ENCODE data around the gene CATSPER3.

CATSPER3 gene

DNA sequence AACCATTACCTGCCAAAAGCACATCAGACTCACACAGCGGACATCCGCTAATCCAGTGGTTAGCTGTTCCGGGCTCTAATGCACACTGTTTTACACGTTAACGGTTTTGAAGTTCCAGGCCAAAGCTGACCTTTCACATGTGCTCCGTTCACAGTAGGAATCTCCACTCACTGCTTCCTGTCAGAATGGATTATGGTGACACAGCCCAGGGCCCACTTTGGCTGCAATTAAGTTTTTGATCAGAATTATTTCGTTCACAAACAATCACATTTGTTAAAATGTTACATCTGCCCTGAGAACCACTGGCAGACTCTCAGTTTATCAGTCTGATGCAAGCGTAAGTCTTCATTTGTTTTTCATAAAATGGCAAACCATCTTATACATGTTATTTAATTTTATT is 30.2 kb upstream of the CATSPER3 start:
- no peak overlapping the region for H3K9ac ChIP-seq (ENCODE audit: low read depth, low read length, poor library complexity, severe bottlenecking)
- H3K9me2 ChIP-seq (replicated peaks; ENCODE audit: low read depth, low read length): no peaks in the 10 kb centered on the region
- no peaks in the 10 kb centered on the region for H4K20me1 ChIP-seq (ENCODE audit: insufficient read depth, low read length, poor library complexity, severe bottlenecking)
- no peaks in the 10 kb centered on the region for H3F3A ChIP-seq (ENCODE audit: low read depth)
- no peak overlapping the region for H3K4me2 ChIP-seq (ENCODE audit: low read depth, low read length, poor library complexity, severe bottlenecking)
- TF ChIP-seq, protein P1, sequence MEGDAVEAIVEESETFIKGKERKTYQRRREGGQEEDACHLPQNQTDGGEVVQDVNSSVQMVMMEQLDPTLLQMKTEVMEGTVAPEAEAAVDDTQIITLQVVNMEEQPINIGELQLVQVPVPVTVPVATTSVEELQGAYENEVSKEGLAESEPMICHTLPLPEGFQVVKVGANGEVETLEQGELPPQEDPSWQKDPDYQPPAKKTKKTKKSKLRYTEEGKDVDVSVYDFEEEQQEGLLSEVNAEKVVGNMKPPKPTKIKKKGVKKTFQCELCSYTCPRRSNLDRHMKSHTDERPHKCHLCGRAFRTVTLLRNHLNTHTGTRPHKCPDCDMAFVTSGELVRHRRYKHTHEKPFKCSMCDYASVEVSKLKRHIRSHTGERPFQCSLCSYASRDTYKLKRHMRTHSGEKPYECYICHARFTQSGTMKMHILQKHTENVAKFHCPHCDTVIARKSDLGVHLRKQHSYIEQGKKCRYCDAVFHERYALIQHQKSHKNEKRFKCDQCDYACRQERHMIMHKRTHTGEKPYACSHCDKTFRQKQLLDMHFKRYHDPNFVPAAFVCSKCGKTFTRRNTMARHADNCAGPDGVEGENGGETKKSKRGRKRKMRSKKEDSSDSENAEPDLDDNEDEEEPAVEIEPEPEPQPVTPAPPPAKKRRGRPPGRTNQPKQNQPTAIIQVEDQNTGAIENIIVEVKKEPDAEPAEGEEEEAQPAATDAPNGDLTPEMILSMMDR (conservative IDR thresholded peaks at IDR 0.05; ENCODE audit: low read length): no peak
- no peak for TF ChIP-seq EZH2phosphoT487 (IDR thresholded peaks at IDR 0.05; ENCODE audit: borderline replicate concordance)
- no peak overlapping the region for H3K4me3 ChIP-seq (ENCODE audit: low read length, poor library complexity, severe bottlenecking)
- no peaks in the 10 kb centered on the region for H3K4me1 ChIP-seq (ENCODE audit: insufficient read depth, low read length, poor library complexity, severe bottlenecking)
- H3K36me3 ChIP-seq (ENCODE audit: insufficient read depth, low read length): no peaks in the 10 kb centered on the region
- H3K27me3 ChIP-seq (ENCODE audit: insufficient read depth, low read length, poor library complexity, severe bottlenecking): no peaks in the 10 kb centered on the region
- no peak overlapping the region for H2AFZ ChIP-seq (ENCODE audit: low read length)
- no peaks in the 10 kb centered on the region for H3K9me3 ChIP-seq (ENCODE audit: insufficient read depth, low read depth, low read length)
- H3K79me2 ChIP-seq (ENCODE audit: insufficient read depth, low read length): no peaks in the 10 kb centered on the region

DNA sequence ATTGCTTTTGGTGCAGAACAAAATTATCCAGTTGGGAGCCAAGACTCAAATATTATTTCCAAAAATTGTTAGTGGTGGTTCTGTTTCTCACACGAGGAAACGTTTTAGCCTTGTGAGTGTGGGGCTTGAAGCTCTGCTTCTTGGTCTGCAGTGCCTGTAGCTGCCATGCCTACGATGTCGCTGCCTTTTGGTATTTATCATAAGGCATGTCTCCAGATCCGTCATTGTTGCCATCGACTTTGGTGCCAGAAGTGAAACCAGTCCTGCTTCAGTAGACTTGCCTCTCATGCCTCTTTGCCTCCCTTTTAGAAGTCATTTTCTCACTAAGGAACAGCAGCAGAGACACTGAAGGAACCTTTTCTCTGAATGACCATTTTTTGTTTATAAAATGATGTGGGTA is 29.7 kb upstream of the CATSPER3 start:
- Histone ChIP-seq H3K9ac (ENCODE audit: low read depth, low read length, poor library complexity, severe bottlenecking) (no peak overlapping the region), H3K4me3 (ENCODE audit: low read length, poor library complexity, severe bottlenecking) (no peak overlapping the region), H3K79me2 (ENCODE audit: insufficient read depth, low read length) (no peaks in the 10 kb centered on the region), H3K4me2 (ENCODE audit: low read depth, low read length, poor library complexity, severe bottlenecking) (no peak overlapping the region), H2AFZ (ENCODE audit: low read length) (no peak overlapping the region), H3K9me3 (ENCODE audit: insufficient read depth, low read depth, low read length) (no peaks in the 10 kb centered on the region), H3F3A (ENCODE audit: low read depth) (no peaks in the 10 kb centered on the region), H4K20me1 (ENCODE audit: insufficient read depth, low read length, poor library complexity, severe bottlenecking) (no peaks in the 10 kb centered on the region), H3K36me3 (ENCODE audit: insufficient read depth, low read length) (no peaks in the 10 kb centered on the region), H3K9me2 (replicated peaks; ENCODE audit: low read depth, low read length) (no peaks in the 10 kb centered on the region), H3K27me3 (ENCODE audit: insufficient read depth, low read length, poor library complexity, severe bottlenecking) (no peaks in the 10 kb centered on the region), H3K4me1 (ENCODE audit: insufficient read depth, low read length, poor library complexity, severe bottlenecking) (no peaks in the 10 kb centered on the region)
- no peak for TF ChIP-seq EZH2phosphoT487 (IDR thresholded peaks at IDR 0.05; ENCODE audit: borderline replicate concordance)
- TF ChIP-seq, protein P1 (conservative IDR thresholded peaks at IDR 0.05; ENCODE audit: low read length): no peak

DNA sequence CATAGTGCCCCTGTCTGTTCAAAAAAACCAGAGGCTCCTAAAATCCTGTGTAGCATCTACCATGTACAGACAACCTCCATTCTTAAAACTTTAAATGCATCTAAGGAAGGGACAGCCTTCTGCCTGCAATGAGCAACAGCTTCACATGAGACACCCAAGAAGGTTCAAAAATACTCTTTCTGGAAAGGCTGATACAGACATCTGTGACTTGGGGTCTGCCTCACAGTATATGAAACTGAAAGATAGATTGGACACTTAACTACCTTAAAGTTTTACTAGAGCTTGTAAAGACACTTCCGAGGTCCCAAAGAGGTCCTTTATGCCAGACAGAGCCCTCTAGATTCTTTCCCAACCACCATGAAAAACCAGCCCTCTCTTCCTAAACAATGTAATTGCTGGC is 28.2 kb upstream of the CATSPER3 start:
- Histone ChIP-seq H2AFZ (ENCODE audit: low read length) (no peak overlapping the region), H3K4me2 (ENCODE audit: low read depth, low read length, poor library complexity, severe bottlenecking) (no peak overlapping the region), H3F3A (ENCODE audit: low read depth) (no peaks in the 10 kb centered on the region), H3K9ac (ENCODE audit: low read depth, low read length, poor library complexity, severe bottlenecking) (no peak overlapping the region), H4K20me1 (ENCODE audit: insufficient read depth, low read length, poor library complexity, severe bottlenecking) (no peaks in the 10 kb centered on the region), H3K9me2 (replicated peaks; ENCODE audit: low read depth, low read length) (no peaks in the 10 kb centered on the region), H3K36me3 (ENCODE audit: insufficient read depth, low read length) (no peaks in the 10 kb centered on the region), H3K4me3 (ENCODE audit: low read length, poor library complexity, severe bottlenecking) (no peak overlapping the region), H3K9me3 (ENCODE audit: insufficient read depth, low read depth, low read length) (no peaks in the 10 kb centered on the region), H3K27me3 (ENCODE audit: insufficient read depth, low read length, poor library complexity, severe bottlenecking) (no peaks in the 10 kb centered on the region), H3K4me1 (ENCODE audit: insufficient read depth, low read length, poor library complexity, severe bottlenecking) (no peaks in the 10 kb centered on the region), H3K79me2 (ENCODE audit: insufficient read depth, low read length) (no peaks in the 10 kb centered on the region)
- TF ChIP-seq, protein P1 (conservative IDR thresholded peaks at IDR 0.05; ENCODE audit: low read length): no peak
- TF ChIP-seq EZH2phosphoT487 (IDR thresholded peaks at IDR 0.05; ENCODE audit: borderline replicate concordance): no peak

All from Loucy (cell line).